Measurements from ENCODE around the gene ZBTB43.
"Not testable (repeated sequence)": the region's sequence is repeated elsewhere in the genome, so short reads cannot be mapped to it uniquely, and the experiment has no call there.

The ZBTB43 gene

DNA sequence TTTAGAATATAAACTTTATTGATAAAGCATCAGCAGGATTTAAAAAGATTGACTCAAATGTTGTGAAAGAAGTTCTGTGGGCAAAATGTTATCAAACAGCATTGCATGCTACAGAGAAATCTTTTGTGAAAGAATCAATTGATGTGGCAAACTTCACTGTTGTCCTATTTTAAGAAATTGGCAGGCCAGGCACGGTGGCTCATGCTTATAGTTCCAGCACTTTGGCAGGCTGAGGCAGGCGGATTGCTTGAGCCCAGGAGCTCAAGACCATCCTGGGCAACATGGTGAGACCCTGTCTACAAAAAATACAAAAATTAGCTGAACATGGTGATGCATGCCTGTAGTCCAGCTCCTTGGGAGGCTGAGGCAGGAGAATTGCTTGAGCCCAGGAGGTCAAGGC is 17.4 kb downstream of the ZBTB43 start:
- DNase-seq (no peak), ATAC-seq (ENCODE audit: insufficient read depth, low read depth) (no peak)
- no peak overlapping the region for H3K4me3 ChIP-seq (ENCODE audit: low read depth in 1 of 2, low read length in 2 of 2)
- H2AFZ ChIP-seq (ENCODE audit: low read depth, low read length), result no peak overlapping the region
- peaks cover 5% of the 10 kb centered on the region; the same call in 1 of the 2 replicates for H4K20me1 ChIP-seq (ENCODE audit: insufficient read depth, low read length)
- peaks cover 21% of the 10 kb centered on the region for H3K36me3 ChIP-seq (ENCODE audit: insufficient read depth, low read length)
- H3K9me3 ChIP-seq (ENCODE audit: insufficient read depth, low read length, severe bottlenecking), result peaks cover 24% of the 10 kb centered on the region
- no peak for TF ChIP-seq EZH2 (IDR thresholded peaks at IDR 0.05; ENCODE audit: borderline replicate concordance, low read depth, low read length, severe bottlenecking)
- TF ChIP-seq, protein P1, sequence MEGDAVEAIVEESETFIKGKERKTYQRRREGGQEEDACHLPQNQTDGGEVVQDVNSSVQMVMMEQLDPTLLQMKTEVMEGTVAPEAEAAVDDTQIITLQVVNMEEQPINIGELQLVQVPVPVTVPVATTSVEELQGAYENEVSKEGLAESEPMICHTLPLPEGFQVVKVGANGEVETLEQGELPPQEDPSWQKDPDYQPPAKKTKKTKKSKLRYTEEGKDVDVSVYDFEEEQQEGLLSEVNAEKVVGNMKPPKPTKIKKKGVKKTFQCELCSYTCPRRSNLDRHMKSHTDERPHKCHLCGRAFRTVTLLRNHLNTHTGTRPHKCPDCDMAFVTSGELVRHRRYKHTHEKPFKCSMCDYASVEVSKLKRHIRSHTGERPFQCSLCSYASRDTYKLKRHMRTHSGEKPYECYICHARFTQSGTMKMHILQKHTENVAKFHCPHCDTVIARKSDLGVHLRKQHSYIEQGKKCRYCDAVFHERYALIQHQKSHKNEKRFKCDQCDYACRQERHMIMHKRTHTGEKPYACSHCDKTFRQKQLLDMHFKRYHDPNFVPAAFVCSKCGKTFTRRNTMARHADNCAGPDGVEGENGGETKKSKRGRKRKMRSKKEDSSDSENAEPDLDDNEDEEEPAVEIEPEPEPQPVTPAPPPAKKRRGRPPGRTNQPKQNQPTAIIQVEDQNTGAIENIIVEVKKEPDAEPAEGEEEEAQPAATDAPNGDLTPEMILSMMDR (IDR thresholded peaks at IDR 0.05; ENCODE audit: borderline replicate concordance, extremely low read depth, low read length, poor library complexity, severe bottlenecking), result no peak
- no peak overlapping the region for H3K9ac ChIP-seq (ENCODE audit: low read depth, low read length)
- peaks cover 41% of the 10 kb centered on the region for H3K79me2 ChIP-seq (ENCODE audit: insufficient read depth, low read length)
- H3K27ac ChIP-seq (ENCODE audit: low read length), result no peak overlapping the region
- no peaks in the 10 kb centered on the region for H3K4me1 ChIP-seq (ENCODE audit: insufficient read depth, low read length)
- no peaks in the 10 kb centered on the region for H3K27me3 ChIP-seq (ENCODE audit: insufficient read depth, low read length, poor library complexity)
- no peak overlapping the region for H3K4me2 ChIP-seq (ENCODE audit: insufficient read depth, low read length)

DNA sequence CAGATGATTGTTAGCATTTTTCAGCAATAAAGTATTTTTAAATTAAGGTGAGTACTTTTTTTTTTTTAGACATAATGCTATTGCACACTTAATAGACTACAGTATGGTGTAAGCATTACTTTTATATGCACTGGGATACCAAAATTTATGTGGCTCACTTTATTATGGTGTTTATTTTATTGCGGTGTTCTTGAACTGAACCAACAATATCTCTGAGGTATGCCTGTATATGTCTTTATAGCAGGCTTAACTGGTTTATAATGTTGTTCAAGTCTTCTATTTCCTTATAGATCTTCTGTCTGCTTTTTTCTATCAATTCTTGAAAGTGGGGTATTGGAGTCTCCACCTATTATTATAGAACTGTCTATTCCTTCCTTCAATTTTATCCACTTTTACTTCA is 18.0 kb downstream of the ZBTB43 start:
- H3K36me3 ChIP-seq (ENCODE audit: insufficient read depth, low read length), result peaks cover 21% of the 10 kb centered on the region
- H3K27me3 ChIP-seq (ENCODE audit: insufficient read depth, low read length, poor library complexity), result no peaks in the 10 kb centered on the region
- peaks cover 6% of the 10 kb centered on the region; the same call in 1 of the 2 replicates for H4K20me1 ChIP-seq (ENCODE audit: insufficient read depth, low read length)
- DNase-seq, result no peak
- H3K4me3 ChIP-seq (ENCODE audit: low read depth in 1 of 2, low read length in 2 of 2), result no peak overlapping the region
- ATAC-seq (ENCODE audit: insufficient read depth, low read depth), result no peak
- no peak overlapping the region for H3K4me2 ChIP-seq (ENCODE audit: insufficient read depth, low read length)
- H3K9ac ChIP-seq (ENCODE audit: low read depth, low read length), result no peak overlapping the region
- H3K9me3 ChIP-seq (ENCODE audit: insufficient read depth, low read length, severe bottlenecking), result peaks cover 21% of the 10 kb centered on the region
- TF ChIP-seq, protein P1 (IDR thresholded peaks at IDR 0.05; ENCODE audit: borderline replicate concordance, extremely low read depth, low read length, poor library complexity, severe bottlenecking), result no peak
- TF ChIP-seq EZH2 (IDR thresholded peaks at IDR 0.05; ENCODE audit: borderline replicate concordance, low read depth, low read length, severe bottlenecking), result no peak
- H3K79me2 ChIP-seq (ENCODE audit: insufficient read depth, low read length), result peaks cover 39% of the 10 kb centered on the region
- no peaks in the 10 kb centered on the region for H3K4me1 ChIP-seq (ENCODE audit: insufficient read depth, low read length)
- no peak overlapping the region for H3K27ac ChIP-seq (ENCODE audit: low read length)
- no peak overlapping the region for H2AFZ ChIP-seq (ENCODE audit: low read depth, low read length)

DNA sequence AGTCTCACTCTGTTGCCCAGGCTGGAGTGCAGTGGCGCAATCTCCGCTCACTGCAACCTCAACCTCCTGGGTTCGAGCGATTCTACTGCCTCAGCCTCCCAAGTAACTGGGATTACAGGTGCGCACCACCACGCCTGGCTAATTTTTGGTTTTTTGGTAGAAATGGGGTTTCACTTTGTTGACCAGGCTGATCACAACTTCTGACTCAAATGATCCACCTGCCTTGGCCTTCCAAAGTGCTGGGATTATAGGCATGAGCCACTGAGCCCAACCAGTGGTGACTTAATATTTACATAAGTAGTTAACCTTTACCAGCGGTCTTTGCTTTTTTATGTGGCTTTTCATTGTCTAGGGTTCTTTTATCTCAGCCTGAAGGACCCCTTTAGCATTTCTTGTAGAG is 19.2 kb downstream of the ZBTB43 start:
- not testable (repeated sequence) for H2AFZ ChIP-seq (ENCODE audit: low read depth, low read length); H3K4me2 ChIP-seq (ENCODE audit: insufficient read depth, low read length); ATAC-seq (ENCODE audit: insufficient read depth, low read depth); H3K9ac ChIP-seq (ENCODE audit: low read depth, low read length); DNase-seq; H3K27me3 ChIP-seq (ENCODE audit: insufficient read depth, low read length, poor library complexity); H3K27ac ChIP-seq (ENCODE audit: low read length); H4K20me1 ChIP-seq (ENCODE audit: insufficient read depth, low read length); H3K4me1 ChIP-seq (ENCODE audit: insufficient read depth, low read length); H3K4me3 ChIP-seq (ENCODE audit: low read depth in 1 of 2, low read length in 2 of 2)
- H3K79me2 ChIP-seq (ENCODE audit: insufficient read depth, low read length), result peaks cover 29% of the 10 kb centered on the region; the same call in 1 of the 2 replicates
- peaks cover 12% of the 10 kb centered on the region for H3K36me3 ChIP-seq (ENCODE audit: insufficient read depth, low read length)
- peaks cover 10% of the 10 kb centered on the region for H3K9me3 ChIP-seq (ENCODE audit: insufficient read depth, low read length, severe bottlenecking)

DNA sequence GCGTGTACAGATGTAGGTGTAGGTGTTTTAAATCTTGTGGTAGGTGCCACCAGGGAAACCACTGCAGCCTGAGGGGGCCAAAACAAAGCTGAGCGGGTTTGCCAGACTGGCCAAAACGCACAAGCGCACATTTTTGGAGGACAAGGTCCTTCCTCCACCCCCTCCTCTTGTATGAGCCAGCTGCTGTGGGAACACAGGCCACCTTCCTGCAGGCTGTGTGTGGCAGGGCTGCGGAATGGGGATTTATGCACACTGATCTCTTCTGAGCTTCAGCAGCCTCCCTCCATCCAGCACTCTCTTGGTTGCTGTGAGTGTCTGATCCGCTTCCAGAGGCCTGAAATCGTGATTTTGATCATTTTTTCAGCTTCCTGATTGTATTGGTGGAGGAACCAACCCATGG is 22.4 kb downstream of the ZBTB43 start:
- H2AFZ ChIP-seq (ENCODE audit: low read depth, low read length), result no peak overlapping the region
- H3K4me1 ChIP-seq (ENCODE audit: insufficient read depth, low read length), result no peaks in the 10 kb centered on the region
- peaks cover 15% of the 10 kb centered on the region; the same call in 1 of the 2 replicates for H3K79me2 ChIP-seq (ENCODE audit: insufficient read depth, low read length)
- H3K27ac ChIP-seq (ENCODE audit: low read length), result no peak overlapping the region
- TF ChIP-seq, protein P1 (IDR thresholded peaks at IDR 0.05; ENCODE audit: borderline replicate concordance, extremely low read depth, low read length, poor library complexity, severe bottlenecking), result no peak
- no peak for TF ChIP-seq EZH2 (IDR thresholded peaks at IDR 0.05; ENCODE audit: borderline replicate concordance, low read depth, low read length, severe bottlenecking)
- H3K27me3 ChIP-seq (ENCODE audit: insufficient read depth, low read length, poor library complexity), result no peaks in the 10 kb centered on the region
- DNase-seq (no peak), ATAC-seq (ENCODE audit: insufficient read depth, low read depth) (no peak)
- H3K36me3 ChIP-seq (ENCODE audit: insufficient read depth, low read length), result peaks cover 2% of the 10 kb centered on the region; the same call in 1 of the 2 replicates
- no peaks in the 10 kb centered on the region for H3K9me3 ChIP-seq (ENCODE audit: insufficient read depth, low read length, severe bottlenecking)
- H3K9ac ChIP-seq (ENCODE audit: low read depth, low read length), result no peak overlapping the region
- peaks cover 9% of the 10 kb centered on the region; the same call in 1 of the 2 replicates for H4K20me1 ChIP-seq (ENCODE audit: insufficient read depth, low read length)
- H3K4me3 ChIP-seq (ENCODE audit: low read depth in 1 of 2, low read length in 2 of 2), result no peak overlapping the region
- H3K4me2 ChIP-seq (ENCODE audit: insufficient read depth, low read length), result no peak overlapping the region
